Activated CD4-positive, alpha-beta T cell treated with anti-CD3 and anti-CD28 coated beads, Interleukin-2, amount 50 U/mL, for 24 hours (primary cell): ENCODE measurements around the gene MT2A.

Experiments
- DNase-seq, 2 donors: peaks; one replicate each; pipeline ENCODE4 v3.0.0-alpha.2; 2020; ENCODE audit warnings: low read depth in 1 of 2, low spot score in 1 of 2

Gene MT2A

DNA sequence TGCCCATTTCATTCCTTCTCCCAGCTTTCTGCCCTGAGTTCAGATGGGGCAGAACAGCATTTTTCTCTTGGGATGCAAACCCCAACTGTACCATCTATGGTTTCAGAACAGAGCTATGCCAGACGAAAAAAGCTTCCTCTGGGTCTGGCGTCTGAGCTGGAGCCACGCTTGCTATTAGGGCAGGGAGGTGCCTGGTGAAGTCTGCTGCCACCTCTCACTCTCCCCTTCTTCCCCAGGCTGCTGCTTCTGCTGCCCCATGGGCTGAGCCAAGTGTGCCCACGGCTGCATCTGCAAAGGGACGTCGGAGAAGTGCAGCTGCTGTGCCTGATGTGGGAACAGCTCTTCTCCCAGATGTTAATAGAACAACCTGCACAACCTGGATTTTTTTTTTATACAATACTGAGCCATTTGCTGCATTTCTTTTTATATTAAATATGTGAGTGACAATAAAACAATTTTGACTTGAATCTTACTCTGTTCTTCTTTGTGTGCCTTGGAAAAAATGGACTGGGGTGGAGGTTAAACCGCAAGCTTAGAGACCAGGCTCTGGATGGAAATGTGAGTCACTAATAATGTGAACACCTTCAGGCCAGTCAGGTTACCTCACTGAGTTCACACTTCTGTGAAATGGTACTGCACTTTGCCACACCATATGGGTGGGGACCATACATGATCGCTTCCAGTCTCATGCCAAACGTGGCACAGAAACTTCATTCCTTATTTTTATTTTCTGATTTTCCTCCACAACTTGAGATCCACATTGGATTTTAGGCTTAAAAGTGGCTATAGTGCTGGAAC lies 28.4 kb downstream of the MT2A start:
- no peak for DNase-seq

DNA sequence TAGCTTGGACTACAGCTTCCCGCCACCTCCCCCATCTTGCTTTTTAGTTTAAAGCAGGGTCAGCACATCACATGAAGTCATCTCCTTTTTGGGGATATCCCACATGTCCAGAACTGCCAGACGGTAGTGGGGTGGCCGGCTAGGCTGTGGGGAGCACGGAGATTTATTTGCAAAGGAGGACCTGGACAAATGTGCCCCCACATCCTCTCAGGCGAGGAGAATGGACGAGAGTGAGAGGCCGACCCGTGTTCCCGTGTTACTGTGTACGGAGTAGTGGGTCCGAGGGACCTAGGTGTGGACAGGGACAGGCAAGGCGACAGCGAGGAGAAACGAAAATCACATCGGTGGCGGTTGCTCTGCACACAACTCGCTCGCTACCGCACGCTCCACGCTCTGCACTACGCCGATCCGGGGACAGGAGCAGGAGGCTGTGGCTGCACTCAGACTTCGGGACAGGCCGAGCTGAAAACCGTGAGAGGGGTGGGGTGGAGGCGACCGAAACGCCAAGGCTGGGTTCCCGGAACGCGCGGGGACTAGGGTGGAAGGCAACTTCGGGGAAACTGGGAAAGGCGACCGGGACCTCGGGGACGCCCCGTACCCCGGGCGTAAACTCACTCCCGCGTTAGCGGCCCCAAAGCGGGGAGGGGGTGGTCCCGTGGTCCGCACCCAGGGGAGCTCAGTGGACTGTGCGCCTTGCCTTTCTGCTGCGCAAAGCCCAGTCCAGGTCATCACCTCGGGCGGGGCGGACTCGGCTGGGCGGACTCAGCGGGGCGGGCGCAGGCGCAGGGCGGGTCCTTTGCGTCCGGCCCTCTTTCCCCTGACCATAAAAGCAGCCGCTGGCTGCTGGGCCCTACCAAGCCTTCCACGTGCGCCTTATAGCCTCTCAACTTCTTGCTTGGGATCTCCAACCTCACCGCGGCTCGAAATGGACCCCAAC lies 29.7 kb downstream of the MT2A start, which contains the start of gene MT1A:
Gene MT1A, plus strand, starts transcription at position 853 of the 937 bp plus-strand sequence. Its CDS starts 73 bp downstream, at position 926.
- DNase-seq: no peak

DNA sequence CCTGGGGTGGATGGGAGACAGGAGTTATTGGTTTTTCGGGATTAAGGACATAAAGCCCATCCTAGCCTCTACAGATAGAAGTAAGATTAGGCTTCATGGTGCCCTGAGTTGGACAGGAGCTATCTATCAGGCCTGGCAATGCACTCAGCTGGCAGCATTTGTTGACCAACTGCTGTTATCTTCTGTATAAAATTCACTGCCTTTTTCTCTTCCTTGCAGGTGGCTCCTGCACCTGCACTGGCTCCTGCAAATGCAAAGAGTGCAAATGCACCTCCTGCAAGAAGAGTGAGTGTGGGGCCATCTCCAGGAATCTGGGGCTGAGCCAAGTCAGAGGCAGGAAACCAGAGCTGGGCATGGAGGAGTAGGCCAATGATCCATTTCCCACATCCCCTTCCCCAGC lies 30.7 kb downstream of the MT2A start:
- DNase-seq: no peak

DNA sequence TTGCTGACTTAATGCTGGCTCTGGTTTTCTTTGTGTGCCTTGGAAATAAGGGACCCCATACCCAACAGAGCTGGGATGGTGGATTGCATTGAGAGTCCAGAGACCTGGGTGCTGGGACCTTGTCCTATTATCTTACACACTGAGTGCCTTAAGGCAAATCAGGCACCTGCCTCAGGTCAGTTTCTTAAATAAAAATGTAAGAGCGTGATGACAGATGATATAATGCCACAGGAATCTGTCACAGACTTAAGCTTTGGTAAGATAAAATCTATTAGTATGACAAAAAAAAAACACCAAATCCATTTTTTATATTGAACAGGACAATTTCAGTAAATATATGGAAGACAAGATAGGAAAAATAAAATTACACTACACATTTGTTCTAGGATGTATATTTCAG lies 31.7 kb downstream of the MT2A start:
- no peak for DNase-seq

DNA sequence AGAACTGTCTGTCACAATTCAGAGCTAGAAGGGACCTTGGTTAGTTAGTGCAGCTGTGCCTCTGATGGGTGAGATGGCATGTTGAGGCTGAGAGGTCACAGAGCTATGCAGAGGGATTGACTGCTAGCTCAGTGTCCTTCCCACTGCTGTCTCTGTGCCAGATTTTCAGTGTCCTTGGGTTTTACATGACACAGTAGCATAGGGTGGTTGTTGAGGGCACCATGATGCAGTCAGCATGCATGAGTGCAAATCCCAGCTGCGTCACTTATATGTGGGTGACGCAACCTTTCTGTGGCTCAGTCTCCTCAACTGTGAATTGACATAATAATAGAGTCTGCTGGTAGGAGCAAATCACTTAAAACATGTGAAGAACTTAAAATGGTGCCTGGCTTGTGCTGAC lies 32.8 kb downstream of the MT2A start:
- DNase-seq: no peak

DNA sequence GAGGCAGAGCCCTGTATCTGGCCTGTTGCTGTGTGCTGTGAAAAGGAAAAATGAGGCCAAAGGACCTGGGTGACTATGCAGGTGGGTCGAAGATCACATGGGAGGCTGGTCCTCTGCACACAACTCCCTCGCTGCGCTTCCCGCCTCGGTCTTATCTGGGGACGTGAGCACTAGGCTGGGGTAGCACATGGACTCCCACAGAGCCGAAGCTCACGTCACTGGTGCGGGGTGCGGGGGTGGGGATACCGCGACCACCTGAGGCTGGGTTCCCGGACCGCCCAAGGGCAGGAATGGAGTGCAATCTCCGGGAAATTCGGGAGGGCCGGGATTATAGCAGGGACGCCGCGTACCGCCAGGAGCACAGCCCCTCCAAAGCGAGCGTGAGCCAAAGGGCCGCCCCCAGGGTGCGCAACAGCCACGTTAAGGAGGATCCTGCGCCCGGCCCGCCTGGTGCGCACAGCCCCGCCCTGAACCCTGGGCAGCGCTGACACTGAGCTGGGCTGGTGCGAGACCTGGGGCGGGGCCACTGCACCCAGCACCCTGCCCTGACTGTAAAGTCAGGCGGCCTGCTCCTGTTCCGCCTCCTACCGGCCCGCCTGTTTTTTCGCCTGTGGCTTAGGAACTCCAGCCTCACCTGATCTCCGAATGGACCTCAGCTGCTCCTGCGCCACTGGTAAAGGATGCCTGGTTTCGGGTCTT lies 34.8 kb downstream of the MT2A start:
- peak in 1 of 2 donors; percentile 56 for DNase-seq

DNA sequence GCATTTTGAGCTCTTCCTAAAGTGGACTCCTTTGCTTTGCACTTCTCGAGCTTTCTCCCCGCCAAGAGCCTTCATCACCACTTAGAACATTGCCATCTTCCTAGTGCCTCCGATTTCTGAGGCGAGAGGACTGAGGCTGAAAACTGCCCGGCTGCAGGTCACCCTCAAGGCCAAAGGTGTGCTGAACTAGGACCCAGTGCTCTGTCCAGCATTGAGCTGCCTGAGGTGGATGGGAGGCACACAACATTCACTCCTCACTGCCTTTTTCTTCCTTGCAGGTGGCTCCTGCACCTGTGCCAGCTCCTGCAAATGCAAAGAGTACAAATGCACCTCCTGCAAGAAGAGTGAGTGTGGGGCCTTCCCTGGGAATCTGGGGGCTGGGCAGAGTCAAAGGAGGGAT lies 35.4 kb downstream of the MT2A start:
- DNase-seq: no peak

DNA sequence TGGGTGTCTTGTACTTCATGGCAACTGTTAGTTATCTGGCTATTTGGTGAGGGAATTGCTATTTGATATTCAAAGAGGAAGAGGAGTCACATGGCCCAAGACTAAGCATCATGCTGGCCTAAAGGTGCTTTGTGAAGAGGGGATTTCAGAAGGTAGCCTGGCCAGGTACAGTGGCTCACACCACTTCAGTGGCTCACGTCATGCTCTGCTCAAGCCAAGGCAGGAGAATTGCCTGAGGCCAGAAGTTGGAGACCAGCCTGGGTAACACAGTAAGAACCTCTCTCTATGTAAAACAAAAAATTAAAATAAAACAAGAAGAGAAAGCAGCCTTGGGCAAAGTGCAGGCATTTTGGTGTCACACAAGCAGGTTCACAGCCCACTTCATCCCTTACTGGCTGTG lies 36.9 kb downstream of the MT2A start:
- DNase-seq: no peak

DNA sequence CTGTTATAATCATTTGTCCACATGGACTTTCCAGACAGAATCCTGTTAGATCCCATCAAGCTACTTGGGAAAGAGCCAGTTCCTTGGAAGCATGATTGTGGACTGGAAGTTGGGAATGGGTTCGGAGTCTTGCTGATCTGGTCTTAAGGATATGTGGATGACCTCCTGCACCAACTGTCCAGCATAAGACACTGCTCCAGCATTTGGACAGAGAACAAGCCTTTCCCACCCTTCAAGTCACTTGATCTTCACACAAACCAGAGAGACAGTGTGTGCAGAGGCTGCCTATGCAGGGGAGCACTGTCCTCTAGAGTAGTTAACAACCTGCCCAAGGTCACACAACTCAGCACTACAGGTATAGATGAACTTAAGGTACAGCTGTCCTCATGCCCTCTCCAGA lies 37.5 kb downstream of the MT2A start:
- DNase-seq: no peak

DNA sequence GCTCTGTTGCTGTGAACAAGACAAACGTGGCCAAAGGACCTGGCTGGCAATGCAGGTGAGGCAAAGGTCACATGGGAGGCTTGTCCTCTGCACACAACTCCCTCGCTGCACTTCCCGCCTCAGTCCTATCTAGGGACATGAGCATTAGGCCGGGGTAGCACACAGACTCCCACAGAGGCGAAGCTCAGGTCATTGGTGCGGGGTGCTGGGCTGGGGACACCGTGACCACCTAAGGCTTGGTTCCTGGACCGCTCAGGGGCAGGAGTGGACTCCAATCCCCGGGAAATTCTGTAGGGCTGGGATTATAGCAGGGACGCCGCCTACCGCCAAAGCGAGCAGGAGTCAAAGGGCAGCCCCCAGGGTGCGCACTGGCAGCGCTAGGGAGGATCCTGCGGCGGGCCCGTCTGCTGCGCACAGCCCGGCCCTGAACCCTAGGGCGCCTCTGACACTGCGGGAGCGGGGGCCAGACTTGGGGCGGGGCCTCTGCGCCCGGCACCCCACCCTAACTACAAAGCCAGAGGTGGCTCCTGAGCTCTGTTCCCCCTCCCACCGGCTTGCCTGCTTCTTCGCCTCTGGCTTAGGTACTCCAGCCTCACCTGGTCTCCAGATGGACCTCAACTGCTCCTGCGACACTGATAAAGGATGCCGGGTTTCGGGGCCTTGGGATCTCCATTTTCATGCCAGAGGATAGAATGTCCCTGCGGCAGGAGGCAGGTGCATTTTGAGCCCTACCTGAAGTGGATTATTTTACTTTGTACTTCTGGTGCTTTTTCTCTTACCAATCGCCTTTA lies 39.5 kb downstream of the MT2A start:
- no peak for DNase-seq

DNA sequence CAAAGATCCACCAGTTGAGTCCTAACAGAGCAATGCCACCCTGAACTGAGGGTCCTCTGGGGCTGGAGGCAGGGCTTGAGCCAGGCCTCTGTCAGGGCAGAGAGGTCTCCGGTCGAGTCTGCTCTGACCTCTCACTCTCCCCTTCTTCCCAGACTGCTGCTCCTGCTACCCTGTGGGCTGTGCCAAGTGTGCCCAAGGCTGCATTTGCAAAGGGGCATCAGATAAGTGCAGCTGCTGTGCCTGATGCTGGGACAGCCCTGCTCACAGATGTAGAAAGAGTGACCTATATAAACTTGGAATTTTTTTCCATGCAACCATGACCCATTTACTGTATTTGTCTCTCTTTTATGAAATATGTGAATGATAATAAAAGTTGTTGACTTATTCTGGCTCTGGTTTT lies 40.9 kb downstream of the MT2A start:
- no peak for DNase-seq

DNA sequence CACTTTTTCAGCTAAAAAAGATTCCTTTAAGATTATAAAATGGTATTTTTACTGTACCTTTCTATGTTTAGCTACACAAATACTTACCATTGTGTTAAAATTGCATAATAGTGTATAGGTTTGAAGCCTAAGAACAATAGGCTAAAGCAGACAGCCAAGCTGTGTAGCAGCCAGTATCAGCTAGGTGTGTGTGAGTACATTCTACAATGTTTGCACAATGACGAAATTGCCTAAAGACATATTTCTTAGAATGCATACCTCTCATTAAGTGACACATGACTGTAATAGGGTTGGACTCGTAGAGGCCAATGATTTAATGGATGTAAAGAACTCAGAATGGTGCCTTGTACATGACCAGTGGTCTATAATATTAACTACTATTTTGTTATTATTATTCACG lies 41.4 kb downstream of the MT2A start:
- DNase-seq: no peak

DNA sequence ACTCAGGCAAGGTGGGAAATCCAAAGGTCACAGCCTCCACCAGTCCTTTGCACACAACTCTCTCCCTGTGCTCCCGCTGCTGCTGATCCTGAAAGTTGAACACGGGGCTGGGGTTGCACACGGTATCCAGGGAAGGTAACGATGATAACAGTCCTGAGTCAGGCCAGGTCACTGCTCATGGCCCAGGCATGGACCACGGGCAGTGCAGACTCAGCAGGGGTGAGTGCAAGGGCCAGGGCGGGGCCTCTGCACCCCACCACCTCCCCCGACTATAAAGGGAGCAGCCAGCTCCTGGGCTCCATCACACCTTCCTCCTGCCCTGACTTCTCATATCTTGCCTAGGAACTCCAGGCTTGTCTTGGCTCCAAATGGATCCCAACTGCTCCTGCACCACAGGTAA lies 43.2 kb downstream of the MT2A start, which contains the start of gene MT1B:
Gene MT1B, plus strand, starts transcription at position 301 of the 400 bp plus-strand sequence. Its CDS starts 68 bp downstream, at position 369.
- DNase-seq: no peak

DNA sequence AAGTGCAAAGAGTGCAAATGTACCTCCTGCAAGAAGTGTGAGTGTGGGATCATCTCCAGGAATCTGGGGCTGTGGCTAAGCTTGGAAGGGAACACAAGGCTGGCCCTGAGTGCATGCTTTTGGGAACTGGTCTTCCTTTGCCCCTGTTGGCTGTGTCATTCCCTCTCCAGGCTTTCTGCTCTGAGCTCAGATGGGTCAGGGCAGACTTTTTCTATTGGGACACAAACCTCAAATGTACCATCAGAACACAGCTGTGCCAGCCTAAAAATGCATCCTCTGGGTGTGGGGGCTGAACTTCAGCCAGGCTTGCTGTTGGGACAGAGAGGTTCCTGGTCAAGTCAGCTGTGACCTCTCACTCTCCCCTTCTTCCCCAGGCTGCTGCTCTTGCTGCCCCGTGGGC lies 44.2 kb downstream of the MT2A start:
- DNase-seq: no peak

DNA sequence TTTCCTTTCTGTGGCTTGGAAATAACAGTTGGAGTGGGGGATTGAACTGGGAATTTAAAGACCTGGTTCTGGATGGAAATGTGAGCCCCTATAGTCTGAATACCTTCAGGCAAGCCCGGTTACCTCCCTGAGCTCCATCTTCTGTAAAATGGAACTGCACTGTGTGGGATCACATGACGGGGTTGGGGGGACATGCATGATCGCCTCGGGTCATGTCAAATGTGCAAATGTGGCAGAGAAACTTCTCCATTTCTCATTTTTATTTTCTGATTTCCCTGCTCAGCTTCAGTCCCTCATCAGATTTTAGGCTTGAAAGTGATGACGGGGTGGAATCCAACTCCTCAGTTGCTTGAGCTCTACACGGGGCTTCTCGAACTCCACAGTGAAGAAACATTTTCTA lies 44.8 kb downstream of the MT2A start:
- no peak for DNase-seq

DNA sequence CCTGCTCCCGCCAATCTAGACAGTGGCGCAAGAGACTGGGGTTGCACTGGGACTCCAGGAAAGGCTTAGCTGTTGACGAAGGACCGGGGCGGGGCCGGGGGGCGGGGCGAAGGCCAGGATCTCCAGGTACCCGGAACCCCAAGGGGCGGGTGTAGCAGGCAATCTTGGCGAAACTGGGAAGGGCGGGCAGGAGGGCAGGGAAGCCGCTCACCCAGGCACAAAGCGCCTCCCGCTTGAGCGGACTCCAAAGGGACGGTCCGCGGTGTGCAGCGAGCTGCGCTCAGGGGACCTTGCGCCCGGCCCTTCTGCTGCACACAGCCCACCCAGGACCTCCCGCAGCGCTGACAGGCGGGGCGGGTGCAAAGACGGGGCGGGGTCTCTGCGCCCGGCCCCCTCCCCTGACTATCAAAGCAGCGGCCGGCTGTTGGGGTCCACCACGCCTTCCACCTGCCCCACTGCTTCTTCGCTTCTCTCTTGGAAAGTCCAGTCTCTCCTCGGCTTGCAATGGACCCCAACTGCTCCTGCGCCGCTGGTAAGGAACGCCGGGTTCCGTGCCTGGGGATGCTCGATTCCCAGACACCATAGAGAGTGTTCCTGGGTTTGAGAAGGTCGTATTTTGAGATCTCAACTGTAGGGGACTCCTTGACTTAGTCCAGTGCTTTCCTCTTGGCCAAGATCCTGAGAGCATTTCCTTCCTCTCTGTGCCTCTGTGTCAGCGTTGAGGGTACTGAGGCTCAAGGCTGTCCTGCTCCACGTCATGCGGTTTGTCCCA lies 49.4 kb downstream of the MT2A start, which contains the start of gene MT1F:
Gene MT1F, plus strand, starts transcription at position 405 of the 772 bp plus-strand sequence. Its CDS starts 100 bp downstream, at position 505.
- DNase-seq: peak; percentile 48 to 49

DNA sequence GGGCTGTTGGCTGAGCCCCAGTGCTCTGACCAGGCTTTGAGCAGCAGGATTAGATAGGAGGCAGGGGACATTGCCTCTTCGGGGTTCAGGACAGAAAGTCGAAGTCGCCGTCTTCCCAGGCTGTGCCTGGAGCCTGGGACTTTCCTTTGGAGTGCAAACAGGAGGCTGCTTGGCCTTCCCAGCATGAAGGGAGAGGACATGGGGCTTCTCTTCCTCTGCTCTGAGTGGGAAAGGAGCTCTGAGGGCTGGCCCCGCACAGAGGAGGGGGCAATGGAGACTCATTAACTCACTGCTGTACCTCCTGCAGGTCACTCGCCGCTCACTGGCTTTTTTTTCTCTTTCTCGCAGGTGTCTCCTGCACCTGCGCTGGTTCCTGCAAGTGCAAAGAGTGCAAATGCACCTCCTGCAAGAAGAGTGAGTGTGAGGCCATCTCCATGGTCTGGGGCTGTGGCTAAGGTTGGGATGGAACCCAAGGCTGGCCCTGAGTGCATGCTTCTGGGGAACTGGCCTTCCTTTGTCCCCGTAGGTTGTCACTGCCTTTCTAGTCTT lies 50.0 kb downstream of the MT2A start:
- DNase-seq: no peak
